CD4-positive, alpha-beta T cell (primary cell): Measurements from ENCODE around the gene TBRG4. TPM values are rescaled to one million over a fixed set of nuclear protein-coding genes. Genes with fewer than 3 reads are reported as not detected.

Experiments used
- ATAC-seq: fragments of 200-7000 bp; cut with Tn5 transposase; one replicate; pipeline ENCODE4 v1.10.0; 2022; ENCODE audit warnings: mild to moderate bottlenecking; ENCODE audit not compliant: poor library complexity
- CTCF ChIA-PET: fragments of 350-600 bp; sonication (Branson Sonifier 250); formaldehyde crosslinking; loops from one replicate; lab custom pipeline; 2021; ENCODE audit warnings: antibody characterized with exemption, inconsistent platforms; lab: Charles Lee
- POLR2A ChIA-PET: fragments of 350-600 bp; sonication (Branson Sonifier 250); formaldehyde crosslinking; loops from one replicate; lab custom pipeline; 2021; ENCODE audit warnings: antibody characterized with exemption, inconsistent platforms; lab: Charles Lee
- DNase-seq, 14 experiments: peaks; one replicate each; pipeline ENCODE4 v3.0.0-alpha.2; 2013 to 2020; ENCODE audit warnings: mixed read lengths in 2 of 14
- H3K27ac ChIP-seq, 2 donors: one replicate each; pipeline versions ENCODE4 v1.5.1 to v1.7.0; 2013; ENCODE audit warnings: low read length in 2 of 2, low read depth in 1 of 2, mild to moderate bottlenecking in 1 of 2
- H3K27me3 ChIP-seq, 2 experiments: 1 replicate in 1 of 2; 2 replicates in 1 of 2; pipeline versions ENCODE4 v1.6.1 to v1.7.0; 2013; ENCODE audit warnings: low read length in 2 of 2, control low read depth in 1 of 2, mild to moderate bottlenecking in 1 of 2, moderate library complexity in 1 of 2; ENCODE audit not compliant: insufficient read depth in 2 of 2, control insufficient read depth in 1 of 2
- H3K36me3 ChIP-seq: one replicate; pipeline ENCODE4 v1.6.1; 2013; ENCODE audit warnings: low read length, control low read depth; ENCODE audit not compliant: insufficient read depth
- H3K4me1 ChIP-seq: one replicate; pipeline ENCODE4 v1.6.1; 2013; ENCODE audit warnings: low read length, control low read depth; ENCODE audit not compliant: insufficient read depth
- H3K4me3 ChIP-seq: one replicate; pipeline ENCODE4 v1.5.1; 2013; ENCODE audit warnings: mild to moderate bottlenecking, low read length, moderate library complexity
- H3K9me3 ChIP-seq, 2 experiments: 1 replicate in 1 of 2; 2 replicates in 1 of 2; pipeline versions ENCODE4 v1.6.1 to v1.7.0; 2013; ENCODE audit warnings: low read length in 2 of 2, mild to moderate bottlenecking in 2 of 2, control low read depth in 1 of 2, moderate library complexity in 1 of 2; ENCODE audit not compliant: control insufficient read depth in 1 of 2, insufficient read depth in 1 of 2
- H3K27ac Mint-ChIP-seq: one replicate; pipeline ENCODE4 v1.8.0; 2020; ENCODE audit warnings: mixed read lengths
- H3K27me3 Mint-ChIP-seq: one replicate; pipeline ENCODE4 v1.8.0; 2021; ENCODE audit warnings: mixed read lengths
- H3K36me3 Mint-ChIP-seq: one replicate; pipeline ENCODE4 v1.8.0; 2021; ENCODE audit warnings: low read depth, mixed read lengths
- H3K4me1 Mint-ChIP-seq: one replicate; pipeline ENCODE4 v1.8.0; 2021; ENCODE audit warnings: low read depth, mixed read lengths
- H3K4me3 Mint-ChIP-seq: one replicate; pipeline ENCODE4 v1.8.0; 2020; ENCODE audit warnings: mild to moderate bottlenecking, mixed read lengths
- H3K9me3 Mint-ChIP-seq: one replicate; pipeline ENCODE4 v1.8.0; 2020; ENCODE audit warnings: mixed read lengths
- CTCF ChIP-seq: fragments of 200-600 bp; IDR thresholded peaks from one replicate; pipeline ENCODE4 v1.8.0; 2022; ENCODE audit warnings: antibody characterized with exemption, mild to moderate bottlenecking
- intact Hi-C, 2 experiments: fragments of 100-400 bp; cut with DNase I in 1 of 2; cut with micrococcal nuclease in 1 of 2; formaldehyde crosslinking; loops; one replicate each; pipeline versions ENCODE4 v1.15.1 to v1.9.0; 2023 to 2025; cut with DNase I, micrococcal nuclease
- total RNA-seq, 174 experiments: library from RNA in 2 of 174; stranded (reverse) in 2 of 174; gene quantifications; one replicate each; pipeline ENCODE4 v1.2.3 and lab custom pipeline; 2021 to 2026

The TBRG4 gene
- total RNA-seq, 2 experiments from 2014 or later = 104 to 105 TPM

GRCh38 chr7:45133352-45133751 lies 21.9 kb upstream of the TBRG4 start:
- ATAC-seq = no peak
- H3K9me3 ChIP-seq = no peaks in the 10 kb centered on the region
- H3K27ac ChIP-seq = no peak overlapping the region
- H3K4me3 ChIP-seq = no peak overlapping the region
- Mint-ChIP-seq H3K27me3 (no peaks in the 10 kb centered on the region), H3K4me1 (peaks cover 5% of the 10 kb centered on the region), H3K27ac (no peak overlapping the region), H3K9me3 (no peaks in the 10 kb centered on the region), H3K36me3 (no peaks in the 10 kb centered on the region), H3K4me3 (no peak overlapping the region)
- TF ChIP-seq CTCF = no peak
- no peaks in the 10 kb centered on the region for H3K36me3 ChIP-seq
- peaks cover 7% of the 10 kb centered on the region for H3K4me1 ChIP-seq
- ChIA-PET CTCF (no interaction called here), POLR2A (interaction anchor here (1.0 kb wide), 1 partner anchor 155 kb away, joined by 3 read pairs; the partner anchor contains the start of gene MYO1G)
- H3K27me3 ChIP-seq = no peaks in the 10 kb centered on the region
- intact Hi-C loops = no loop called here
- DNase-seq = no peak

GRCh38 chr7:45132708-45133320 lies 21.3 kb upstream of the TBRG4 start:
- no peak overlapping the region for H3K27ac ChIP-seq
- Mint-ChIP-seq H3K27ac (no peak overlapping the region), H3K27me3 (no peaks in the 10 kb centered on the region), H3K4me1 (peaks cover 5% of the 10 kb centered on the region), H3K4me3 (no peak overlapping the region), H3K36me3 (no peaks in the 10 kb centered on the region), H3K9me3 (no peaks in the 10 kb centered on the region)
- TF ChIP-seq CTCF = no peak
- CTCF ChIA-PET = no interaction called here
- no peak overlapping the region for H3K4me3 ChIP-seq
- POLR2A ChIA-PET = interaction anchor here (1.0 kb wide), 1 partner anchor 154 kb away, joined by 3 read pairs; the partner anchor contains the start of gene MYO1G
- DNase-seq (no peak), ATAC-seq (no peak)
- H3K27me3 ChIP-seq = no peaks in the 10 kb centered on the region
- intact Hi-C loops = no loop called here
- no peaks in the 10 kb centered on the region for H3K36me3 ChIP-seq
- peaks cover 7% of the 10 kb centered on the region for H3K4me1 ChIP-seq
- H3K9me3 ChIP-seq = no peaks in the 10 kb centered on the region

GRCh38 chr7:45131891-45132290 lies 20.4 kb upstream of the TBRG4 start:
- H3K27ac Mint-ChIP-seq = no peak overlapping the region
- ChIA-PET POLR2A (no interaction called here), CTCF (no interaction called here)

More at GRCh38 chr7:45131891-45132290, 20.4 kb upstream of the TBRG4 start:
- Mint-ChIP-seq H3K36me3 (no peaks in the 10 kb centered on the region), H3K4me3 (no peak overlapping the region), H3K9me3 (no peaks in the 10 kb centered on the region), H3K27me3 (no peaks in the 10 kb centered on the region), H3K4me1 (peaks cover 5% of the 10 kb centered on the region)
- H3K4me1 ChIP-seq = peaks cover 7% of the 10 kb centered on the region
- ATAC-seq (no peak), DNase-seq (no peak)
- H3K4me3 ChIP-seq = no peak overlapping the region
- H3K36me3 ChIP-seq = no peaks in the 10 kb centered on the region
- no peaks in the 10 kb centered on the region for H3K27me3 ChIP-seq
- no peak for TF ChIP-seq CTCF
- no peaks in the 10 kb centered on the region for H3K9me3 ChIP-seq
- intact Hi-C loops = no loop called here
- no peak overlapping the region for H3K27ac ChIP-seq
